H1 (cell line): ENCODE data around the gene TTLL5. TPM values are rescaled to one million over a fixed set of nuclear protein-coding genes. Genes with fewer than 3 reads are reported as not detected.

Source experiments
- BCL11A ChIP-seq, 2 experiments: IDR thresholded peaks; one replicate each; pipeline ENCODE4 v1.6.1; 2011; ENCODE audit warnings: low read depth in 2 of 2, low read length in 2 of 2, mild to moderate bottlenecking in 2 of 2
- FOSL1 ChIP-seq: IDR thresholded peaks from 2 replicates; pipeline ENCODE4 v1.6.1; 2011; ENCODE audit warnings: mild to moderate bottlenecking, low read depth, low read length, moderate library complexity; ENCODE audit not compliant: insufficient read depth
- JUND ChIP-seq: IDR thresholded peaks from 2 replicates; pipeline ENCODE4 v1.6.1; 2011; ENCODE audit warnings: mild to moderate bottlenecking, improper control_type of control experiment, low read length
- polyA plus RNA-seq, 7 experiments: library from polyadenylated mRNA; depleted of rRNA in 3 of 7; stranded (reverse) in 5 of 7; unstranded in 2 of 7; fragments of >200 nt in 5 of 7; fragments of 200-250 nt in 2 of 7; gene quantifications; 1 replicate in 5 of 7; 2 replicates in 1 of 7; 4 replicates in 1 of 7; pipeline versions ENCODE4 v1.2.1 to v1.2.3, GENCODE V29; 2011 to 2013; ENCODE audit warnings: missing spikeins in 2 of 7, mixed read lengths in 2 of 7
- total RNA-seq: library from RNA; stranded (reverse); fragmentation: NEBNext Ultra II Directional; extraction: Animal tissue kit (Norgen Biotek cat#: 25700); gene quantifications from 2 replicates; pipeline ENCODE4 v1.2.1, GENCODE V29; 2021
- TF ChIP-seq, protein P1 (sequence below), 3 experiments: IDR thresholded peaks; 1 replicate in 2 of 3; 2 replicates in 1 of 3; pipeline versions ENCODE4 v1.5.1 to v1.6.1; 2011; ENCODE audit warnings: low read length in 3 of 3, mild to moderate bottlenecking in 3 of 3, inconsistent platforms in 2 of 3, low read depth in 1 of 3, moderate library complexity in 1 of 3; ENCODE audit not compliant: insufficient read depth in 1 of 3; ENCODE audit errors: control extremely low read depth in 1 of 3

Gene TTLL5
- total and polyA plus RNA-seq, 2 of the 8 experiments (the other 6 are each of a cell fraction or from before 2014, with no cell fraction given): 16.1 to 45.9 TPM

DNA sequence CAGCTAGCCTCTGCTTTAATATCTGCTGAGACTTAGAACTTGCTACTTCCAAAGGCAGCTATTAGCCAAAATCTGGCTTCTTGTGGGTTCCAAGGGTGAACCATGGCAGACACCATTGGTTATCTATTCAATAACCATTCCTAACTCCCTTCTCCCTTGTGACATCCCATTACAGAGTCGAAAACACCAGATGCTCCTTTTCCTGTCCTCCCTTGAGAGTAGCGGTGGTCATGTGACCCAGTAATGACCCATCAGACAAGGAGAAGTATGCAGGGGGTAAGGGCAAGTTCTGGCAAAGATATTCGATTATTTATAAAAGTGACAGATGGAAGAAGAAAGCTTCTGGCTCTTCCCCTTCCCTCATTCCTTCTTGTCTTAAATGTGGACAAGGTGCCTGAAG is 300.6 kb downstream of the TTLL5 start (continued):
- TF ChIP-seq, protein P1, sequence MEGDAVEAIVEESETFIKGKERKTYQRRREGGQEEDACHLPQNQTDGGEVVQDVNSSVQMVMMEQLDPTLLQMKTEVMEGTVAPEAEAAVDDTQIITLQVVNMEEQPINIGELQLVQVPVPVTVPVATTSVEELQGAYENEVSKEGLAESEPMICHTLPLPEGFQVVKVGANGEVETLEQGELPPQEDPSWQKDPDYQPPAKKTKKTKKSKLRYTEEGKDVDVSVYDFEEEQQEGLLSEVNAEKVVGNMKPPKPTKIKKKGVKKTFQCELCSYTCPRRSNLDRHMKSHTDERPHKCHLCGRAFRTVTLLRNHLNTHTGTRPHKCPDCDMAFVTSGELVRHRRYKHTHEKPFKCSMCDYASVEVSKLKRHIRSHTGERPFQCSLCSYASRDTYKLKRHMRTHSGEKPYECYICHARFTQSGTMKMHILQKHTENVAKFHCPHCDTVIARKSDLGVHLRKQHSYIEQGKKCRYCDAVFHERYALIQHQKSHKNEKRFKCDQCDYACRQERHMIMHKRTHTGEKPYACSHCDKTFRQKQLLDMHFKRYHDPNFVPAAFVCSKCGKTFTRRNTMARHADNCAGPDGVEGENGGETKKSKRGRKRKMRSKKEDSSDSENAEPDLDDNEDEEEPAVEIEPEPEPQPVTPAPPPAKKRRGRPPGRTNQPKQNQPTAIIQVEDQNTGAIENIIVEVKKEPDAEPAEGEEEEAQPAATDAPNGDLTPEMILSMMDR (IDR thresholded peaks at IDR 0.05; ENCODE audit: control extremely low read depth in 1 of 3, insufficient read depth in 1 of 3, low read depth in 1 of 3, low read length in 3 of 3): no peak
- TF ChIP-seq JUND (no peak), FOSL1 (no peak), BCL11A (IDR thresholded peaks at IDR 0.05; ENCODE audit: low read depth in 2 of 2, low read length in 2 of 2) (no peak)
